Fibroblast of pulmonary artery (primary cell): ENCODE measurements around the gene HINFP.
A peak's percentile ranks its signal among the peaks of the same experiment; 100 is the strongest.
"Not testable (repeated sequence)": the region's sequence is repeated elsewhere in the genome, so short reads cannot be mapped to it uniquely, and the experiment has no call there.

Experiments used
- DNase-seq: peaks from one replicate; pipeline ENCODE4 v3.0.0-alpha.2; 2010; ENCODE audit warnings: low read depth
- H3K4me3 ChIP-seq: replicated peaks from 2 replicates; pipeline ENCODE4 v1.5.1; 2011; ENCODE audit warnings: low read depth, mild to moderate bottlenecking, control low read depth, low read length, moderate library complexity
- TF ChIP-seq, protein P1 (sequence below): IDR thresholded peaks from 2 replicates; pipeline ENCODE4 v1.5.1; 2011; ENCODE audit warnings: mild to moderate bottlenecking, control low read depth, low read length, inconsistent platforms; ENCODE audit errors: missing control alignments

HINFP gene

GRCh38 chr11:119157063-119157462 is 35.7 kb downstream of the HINFP start:
- TF ChIP-seq, protein P1, sequence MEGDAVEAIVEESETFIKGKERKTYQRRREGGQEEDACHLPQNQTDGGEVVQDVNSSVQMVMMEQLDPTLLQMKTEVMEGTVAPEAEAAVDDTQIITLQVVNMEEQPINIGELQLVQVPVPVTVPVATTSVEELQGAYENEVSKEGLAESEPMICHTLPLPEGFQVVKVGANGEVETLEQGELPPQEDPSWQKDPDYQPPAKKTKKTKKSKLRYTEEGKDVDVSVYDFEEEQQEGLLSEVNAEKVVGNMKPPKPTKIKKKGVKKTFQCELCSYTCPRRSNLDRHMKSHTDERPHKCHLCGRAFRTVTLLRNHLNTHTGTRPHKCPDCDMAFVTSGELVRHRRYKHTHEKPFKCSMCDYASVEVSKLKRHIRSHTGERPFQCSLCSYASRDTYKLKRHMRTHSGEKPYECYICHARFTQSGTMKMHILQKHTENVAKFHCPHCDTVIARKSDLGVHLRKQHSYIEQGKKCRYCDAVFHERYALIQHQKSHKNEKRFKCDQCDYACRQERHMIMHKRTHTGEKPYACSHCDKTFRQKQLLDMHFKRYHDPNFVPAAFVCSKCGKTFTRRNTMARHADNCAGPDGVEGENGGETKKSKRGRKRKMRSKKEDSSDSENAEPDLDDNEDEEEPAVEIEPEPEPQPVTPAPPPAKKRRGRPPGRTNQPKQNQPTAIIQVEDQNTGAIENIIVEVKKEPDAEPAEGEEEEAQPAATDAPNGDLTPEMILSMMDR, result no peak
- no peak for DNase-seq
- no peak overlapping the region for H3K4me3 ChIP-seq

DNA sequence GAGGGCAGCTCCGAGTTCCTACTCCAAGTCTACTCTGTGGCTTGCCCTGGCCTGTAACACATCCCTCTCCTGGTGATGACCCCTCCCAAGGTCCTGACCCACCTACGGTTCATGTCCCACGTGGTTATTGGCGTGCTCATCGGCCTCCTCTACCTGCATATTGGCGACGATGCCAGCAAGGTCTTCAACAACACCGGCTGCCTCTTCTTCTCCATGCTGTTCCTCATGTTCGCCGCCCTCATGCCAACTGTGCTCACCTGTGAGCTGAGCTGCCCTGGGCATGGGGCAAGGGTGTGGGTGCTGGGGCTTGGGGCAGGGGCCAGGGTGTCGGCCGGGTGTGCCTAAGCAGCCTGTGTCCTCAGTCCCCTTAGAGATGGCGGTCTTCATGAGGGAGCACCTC is 37.1 kb downstream of the HINFP start:
- H3K4me3 ChIP-seq, result no peak overlapping the region
- TF ChIP-seq, protein P1, result no peak
- no peak for DNase-seq

DNA sequence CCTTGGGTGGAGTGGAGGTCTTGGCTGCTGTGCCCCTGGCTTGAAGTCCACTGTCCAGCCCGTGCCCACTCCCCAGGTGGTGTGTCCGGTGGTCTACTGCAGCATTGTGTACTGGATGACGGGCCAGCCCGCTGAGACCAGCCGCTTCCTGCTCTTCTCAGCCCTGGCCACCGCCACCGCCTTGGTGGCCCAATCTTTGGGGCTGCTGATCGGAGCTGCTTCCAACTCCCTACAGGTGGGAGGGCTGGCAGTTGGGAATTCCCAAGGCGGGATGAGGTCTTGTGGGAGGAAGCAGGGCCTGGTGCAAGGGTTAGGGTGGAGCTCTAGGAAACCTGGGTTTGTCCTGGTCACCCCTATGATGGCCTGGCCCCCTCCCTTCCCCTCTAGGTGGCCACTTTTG is 38.8 kb downstream of the HINFP start:
- TF ChIP-seq, protein P1, result no peak
- H3K4me3 ChIP-seq, result no peak overlapping the region
- DNase-seq, result no peak

DNA sequence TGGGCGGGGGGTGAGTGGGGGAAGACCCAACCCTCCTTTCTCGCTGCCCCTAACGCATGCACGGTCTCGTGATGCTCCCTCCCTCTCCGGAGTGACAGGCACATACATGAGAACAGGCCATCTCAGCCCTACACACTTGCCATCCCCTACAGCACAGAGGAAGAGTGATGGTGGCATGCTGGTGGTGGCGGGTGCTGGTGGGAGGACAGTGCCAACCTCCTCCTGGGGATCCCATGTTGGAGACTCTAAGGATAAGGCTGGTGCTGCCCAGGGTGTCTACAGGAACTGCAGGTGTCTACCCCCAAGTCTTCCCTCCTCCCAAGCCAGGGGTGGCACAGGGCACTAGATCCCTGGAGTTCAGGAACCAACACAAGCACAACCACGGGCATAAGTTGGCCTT is 40.5 kb downstream of the HINFP start:
- TF ChIP-seq, protein P1, result no peak
- DNase-seq, result no peak
- no peak overlapping the region for H3K4me3 ChIP-seq

DNA sequence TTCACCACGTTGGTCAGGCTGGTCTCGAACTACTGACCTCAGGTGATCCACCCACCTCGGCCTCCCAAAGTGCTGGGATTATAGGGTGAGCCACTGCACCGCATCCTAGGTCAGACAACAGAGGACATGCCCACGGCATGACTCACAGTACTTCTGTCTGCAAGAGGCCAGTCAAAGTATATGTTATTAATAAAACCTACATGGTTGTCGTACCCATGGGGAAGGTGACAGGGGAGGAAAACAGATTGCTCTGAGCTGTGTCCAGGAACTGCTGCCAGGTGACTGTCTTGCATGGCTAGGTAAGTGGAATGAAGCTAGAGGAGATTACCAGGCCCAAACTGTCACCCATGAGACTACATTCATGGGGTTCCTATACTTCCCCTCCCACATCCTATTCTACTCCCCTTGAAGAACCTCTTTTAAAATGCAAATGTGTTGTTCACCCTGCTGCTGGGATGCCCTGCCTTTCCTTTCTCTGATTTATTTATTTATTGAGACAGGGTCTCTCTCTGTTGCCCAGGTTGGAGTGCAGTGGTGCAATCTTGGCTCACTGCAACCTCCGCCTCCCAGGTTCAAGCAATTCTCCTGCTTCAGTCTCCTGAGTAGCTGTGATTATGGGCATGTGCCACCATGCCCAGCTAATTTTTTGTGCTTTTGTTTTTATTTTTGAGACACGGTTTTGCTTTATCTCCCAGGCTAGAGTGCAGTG is 45.1 kb downstream of the HINFP start:
- no peak overlapping the region for H3K4me3 ChIP-seq
- TF ChIP-seq, protein P1, result no peak
- DNase-seq, result peak; percentile 45

DNA sequence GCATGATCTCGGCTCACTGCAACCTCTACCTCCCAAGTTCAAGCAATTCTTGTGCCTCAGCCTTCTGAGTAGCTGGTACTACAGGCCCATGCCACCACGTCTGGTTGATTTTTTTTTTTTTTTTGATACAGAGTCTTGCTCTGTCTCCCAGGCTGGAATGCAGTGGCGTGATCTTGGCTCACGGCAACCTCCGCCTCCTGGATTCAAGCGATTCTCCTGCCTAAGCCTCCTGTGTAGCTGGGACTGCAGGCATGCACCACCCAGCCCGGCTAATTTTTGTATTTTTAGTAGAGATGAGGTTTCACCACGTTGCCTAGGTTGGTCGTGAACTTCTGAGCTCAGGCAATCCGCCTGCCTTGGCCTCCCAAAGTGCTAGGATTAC is 45.7 kb downstream of the HINFP start:
- DNase-seq, result not testable (repeated sequence)

GRCh38 chr11:119167933-119168332 is 46.6 kb downstream of the HINFP start:
- TF ChIP-seq, protein P1, result no peak
- DNase-seq, result no peak
- H3K4me3 ChIP-seq, result no peak overlapping the region

More for the DNA sequence above, 45.7 kb downstream of the HINFP start:
- H3K4me3 ChIP-seq, result not testable (repeated sequence)
